ENCODE results near the gene CAMTA1.

GRCh38 chr1:7538849-7539768 is 753.9 kb downstream of the CAMTA1 start:
- TF ChIP-seq CTCF (IDR thresholded peaks at IDR 0.05; ENCODE audit: insufficient read depth, low read depth, low read length): no peak
- TF ChIP-seq EZH2 (IDR thresholded peaks at IDR 0.05; ENCODE audit: insufficient read depth, low read length): no peak

Measured in astrocyte (in vitro differentiated cells and primary cell).